ENCODE results near the gene GRM8.

GRM8 gene

GRCh38 chr7:127080576-127080975 is 172.2 kb downstream of the GRM8 start:
- Histone ChIP-seq H3K9ac (ENCODE audit: low read length) (no peak overlapping the region), H3K27me3 (replicated peaks; ENCODE audit: control insufficient read depth, insufficient read depth, low read length) (no peaks in the 10 kb centered on the region), H3K36me3 (ENCODE audit: control insufficient read depth, insufficient read depth, low read length, severe bottlenecking) (no peaks in the 10 kb centered on the region), H3K9me3 (ENCODE audit: control insufficient read depth, low read length) (no peaks in the 10 kb centered on the region), H3K4me1 (ENCODE audit: control insufficient read depth, insufficient read depth, low read length) (no peaks in the 10 kb centered on the region), H3K4me3 (ENCODE audit: low read length) (no peak overlapping the region)
- DNase-seq (ENCODE audit: low read depth): no peak

- H3K9me3 ChIP-seq (ENCODE audit: control insufficient read depth, low read length): peaks cover 13% of the 10 kb centered on the region
- H3K4me3 ChIP-seq (ENCODE audit: low read length): no peak overlapping the region
- H3K9ac ChIP-seq (ENCODE audit: low read length): no peak overlapping the region
- no peak for DNase-seq (ENCODE audit: low read depth)
- no peaks in the 10 kb centered on the region for H3K4me1 ChIP-seq (ENCODE audit: control insufficient read depth, insufficient read depth, low read length)
- no peaks in the 10 kb centered on the region for H3K36me3 ChIP-seq (ENCODE audit: control insufficient read depth, insufficient read depth, low read length, severe bottlenecking)
- no peaks in the 10 kb centered on the region for H3K27me3 ChIP-seq (replicated peaks; ENCODE audit: control insufficient read depth, insufficient read depth, low read length)
These were observed 185.8 kb downstream of the GRM8 start for GRCh38 chr7:127066974-127067373.

GRCh38 chr7:127059475-127059874 is 193.3 kb downstream of the GRM8 start:
- Histone ChIP-seq H3K4me1 (ENCODE audit: control insufficient read depth, insufficient read depth, low read length) (no peaks in the 10 kb centered on the region), H3K9me3 (ENCODE audit: control insufficient read depth, low read length) (peaks cover 9% of the 10 kb centered on the region), H3K9ac (ENCODE audit: low read length) (no peak overlapping the region), H3K4me3 (ENCODE audit: low read length) (no peak overlapping the region), H3K36me3 (ENCODE audit: control insufficient read depth, insufficient read depth, low read length, severe bottlenecking) (no peaks in the 10 kb centered on the region), H3K27me3 (replicated peaks; ENCODE audit: control insufficient read depth, insufficient read depth, low read length) (no peaks in the 10 kb centered on the region)
- no peak for DNase-seq (ENCODE audit: low read depth)

- H3K9me3 ChIP-seq (ENCODE audit: control insufficient read depth, low read length): no peaks in the 10 kb centered on the region
- no peaks in the 10 kb centered on the region for H3K36me3 ChIP-seq (ENCODE audit: control insufficient read depth, insufficient read depth, low read length, severe bottlenecking)
- DNase-seq (ENCODE audit: low read depth): no peak
- H3K27me3 ChIP-seq (replicated peaks; ENCODE audit: control insufficient read depth, insufficient read depth, low read length): no peaks in the 10 kb centered on the region
- no peaks in the 10 kb centered on the region for H3K4me1 ChIP-seq (ENCODE audit: control insufficient read depth, insufficient read depth, low read length)
- H3K4me3 ChIP-seq (ENCODE audit: low read length): no peak overlapping the region
- H3K9ac ChIP-seq (ENCODE audit: low read length): no peak overlapping the region
These were observed 194.8 kb downstream of the GRM8 start for GRCh38 chr7:127057918-127058317.

- no peaks in the 10 kb centered on the region for H3K9me3 ChIP-seq (ENCODE audit: control insufficient read depth, low read length)
- H3K9ac ChIP-seq (ENCODE audit: low read length): no peak overlapping the region
- DNase-seq (ENCODE audit: low read depth): no peak
- no peaks in the 10 kb centered on the region for H3K27me3 ChIP-seq (replicated peaks; ENCODE audit: control insufficient read depth, insufficient read depth, low read length)
- no peaks in the 10 kb centered on the region for H3K4me1 ChIP-seq (ENCODE audit: control insufficient read depth, insufficient read depth, low read length)
- no peak overlapping the region for H3K4me3 ChIP-seq (ENCODE audit: low read length)
- H3K36me3 ChIP-seq (ENCODE audit: control insufficient read depth, insufficient read depth, low read length, severe bottlenecking): no peaks in the 10 kb centered on the region
These were observed 196.5 kb downstream of the GRM8 start for GRCh38 chr7:127056202-127056601.

- no peak for DNase-seq (ENCODE audit: low read depth)
- no peak overlapping the region for H3K4me3 ChIP-seq (ENCODE audit: low read length)
- H3K9me3 ChIP-seq (ENCODE audit: control insufficient read depth, low read length): no peaks in the 10 kb centered on the region
- H3K36me3 ChIP-seq (ENCODE audit: control insufficient read depth, insufficient read depth, low read length, severe bottlenecking): no peaks in the 10 kb centered on the region
- H3K27me3 ChIP-seq (replicated peaks; ENCODE audit: control insufficient read depth, insufficient read depth, low read length): no peaks in the 10 kb centered on the region
- H3K4me1 ChIP-seq (ENCODE audit: control insufficient read depth, insufficient read depth, low read length): no peaks in the 10 kb centered on the region
- no peak overlapping the region for H3K9ac ChIP-seq (ENCODE audit: low read length)
These were observed 205.2 kb downstream of the GRM8 start for GRCh38 chr7:127047521-127047920.

- Histone ChIP-seq H3K4me1 (ENCODE audit: control insufficient read depth, insufficient read depth, low read length) (no peaks in the 10 kb centered on the region), H3K36me3 (ENCODE audit: control insufficient read depth, insufficient read depth, low read length, severe bottlenecking) (no peaks in the 10 kb centered on the region), H3K27me3 (replicated peaks; ENCODE audit: control insufficient read depth, insufficient read depth, low read length) (no peaks in the 10 kb centered on the region), H3K9me3 (ENCODE audit: control insufficient read depth, low read length) (no peaks in the 10 kb centered on the region), H3K4me3 (ENCODE audit: low read length) (no peak overlapping the region), H3K9ac (ENCODE audit: low read length) (no peak overlapping the region)
- DNase-seq (ENCODE audit: low read depth): no peak
These were observed 210.9 kb downstream of the GRM8 start for GRCh38 chr7:127041689-127042452.

- Histone ChIP-seq H3K9me3 (ENCODE audit: control insufficient read depth, low read length) (no peaks in the 10 kb centered on the region), H3K4me3 (ENCODE audit: low read length) (no peak overlapping the region), H3K9ac (ENCODE audit: low read length) (no peak overlapping the region), H3K36me3 (ENCODE audit: control insufficient read depth, insufficient read depth, low read length, severe bottlenecking) (no peaks in the 10 kb centered on the region), H3K27me3 (replicated peaks; ENCODE audit: control insufficient read depth, insufficient read depth, low read length) (no peaks in the 10 kb centered on the region), H3K4me1 (ENCODE audit: control insufficient read depth, insufficient read depth, low read length) (peaks cover under 1% of the 10 kb centered on the region)
- DNase-seq (ENCODE audit: low read depth): no peak
These were observed 212.7 kb downstream of the GRM8 start for GRCh38 chr7:127040042-127040441.

GRCh38 chr7:127039541-127039940 is 213.2 kb downstream of the GRM8 start:
- DNase-seq (ENCODE audit: low read depth): no peak
- no peaks in the 10 kb centered on the region for H3K36me3 ChIP-seq (ENCODE audit: control insufficient read depth, insufficient read depth, low read length, severe bottlenecking)
- H3K4me1 ChIP-seq (ENCODE audit: control insufficient read depth, insufficient read depth, low read length): peaks cover 6% of the 10 kb centered on the region

GRCh38 chr7:127035203-127035849 is 217.4 kb downstream of the GRM8 start:
- Histone ChIP-seq H3K9me3 (ENCODE audit: control insufficient read depth, low read length) (no peaks in the 10 kb centered on the region), H3K36me3 (ENCODE audit: control insufficient read depth, insufficient read depth, low read length, severe bottlenecking) (no peaks in the 10 kb centered on the region), H3K4me1 (ENCODE audit: control insufficient read depth, insufficient read depth, low read length) (peaks cover 7% of the 10 kb centered on the region), H3K4me3 (ENCODE audit: low read length) (no peak overlapping the region), H3K9ac (ENCODE audit: low read length) (no peak overlapping the region), H3K27me3 (replicated peaks; ENCODE audit: control insufficient read depth, insufficient read depth, low read length) (no peaks in the 10 kb centered on the region)
- DNase-seq (ENCODE audit: low read depth): no peak

More at GRCh38 chr7:127039541-127039940, 213.2 kb downstream of the GRM8 start:
- no peaks in the 10 kb centered on the region for H3K9me3 ChIP-seq (ENCODE audit: control insufficient read depth, low read length)
- H3K27me3 ChIP-seq (replicated peaks; ENCODE audit: control insufficient read depth, insufficient read depth, low read length): no peaks in the 10 kb centered on the region
- H3K4me3 ChIP-seq (ENCODE audit: low read length): no peak overlapping the region
- H3K9ac ChIP-seq (ENCODE audit: low read length): no peak overlapping the region

- no peak for DNase-seq (ENCODE audit: low read depth)
- no peaks in the 10 kb centered on the region for H3K27me3 ChIP-seq (replicated peaks; ENCODE audit: control insufficient read depth, insufficient read depth, low read length)
- no peak overlapping the region for H3K4me3 ChIP-seq (ENCODE audit: low read length)
- no peaks in the 10 kb centered on the region for H3K36me3 ChIP-seq (ENCODE audit: control insufficient read depth, insufficient read depth, low read length, severe bottlenecking)
- peaks cover 7% of the 10 kb centered on the region for H3K4me1 ChIP-seq (ENCODE audit: control insufficient read depth, insufficient read depth, low read length)
- H3K9ac ChIP-seq (ENCODE audit: low read length): no peak overlapping the region
- no peaks in the 10 kb centered on the region for H3K9me3 ChIP-seq (ENCODE audit: control insufficient read depth, low read length)
These were observed 218.4 kb downstream of the GRM8 start for GRCh38 chr7:127034186-127034806.
